Endometrial microvascular endothelial cells (primary cell): ENCODE measurements around the gene TFAP2A. TPM values are rescaled to one million over a fixed set of nuclear protein-coding genes. Genes with fewer than 3 reads are reported as not detected.

Source experiments
- in situ Hi-C: cut with HindIII; loops from 2 replicates; pipeline ENCODE4 v1.10.0; 2017; ENCODE audit warnings: low sequenced_read_pairs, low pct_unique_long_range_greater_than_20kb; ENCODE audit errors: inconsistent ontology term
- total RNA-seq: library from RNA; depleted of rRNA; stranded (reverse); fragments of >200 nt; gene quantifications from one replicate; pipeline ENCODE4 v1.2.3, GENCODE V29; 2015; ENCODE audit errors: inconsistent ontology term

TFAP2A gene
- total RNA-seq, 1 donor from 2014 or later, result not detected

GRCh38 chr6:10415617-10416480, 975 bp upstream of the TFAP2A start:
- in situ Hi-C loops, result no loop called here

GRCh38 chr6:10413850-10414738, 780 bp downstream of the TFAP2A start:
- in situ Hi-C loops, result no loop called here

GRCh38 chr6:10413262-10413849, 1.5 kb downstream of the TFAP2A start:
- in situ Hi-C loops, result no loop called here

GRCh38 chr6:10412461-10413261, 2.2 kb downstream of the TFAP2A start:
- in situ Hi-C loops, result no loop called here

GRCh38 chr6:10411971-10412460, 2.9 kb downstream of the TFAP2A start:
- in situ Hi-C loops, result no loop called here

GRCh38 chr6:10411131-10411970, 3.5 kb downstream of the TFAP2A start:
- in situ Hi-C loops, result no loop called here

- in situ Hi-C loops, result no loop called here
Measured at GRCh38 chr6:10410207-10411050, 4.4 kb downstream of the TFAP2A start.

- in situ Hi-C loops, result no loop called here
Measured at GRCh38 chr6:10409731-10410206, 5.1 kb downstream of the TFAP2A start.

GRCh38 chr6:10409233-10409721, 5.6 kb downstream of the TFAP2A start:
- in situ Hi-C loops, result no loop called here

GRCh38 chr6:10408457-10408856, 6.4 kb downstream of the TFAP2A start:
- in situ Hi-C loops, result no loop called here

GRCh38 chr6:10407674-10408054, 7.2 kb downstream of the TFAP2A start:
- in situ Hi-C loops, result no loop called here

- in situ Hi-C loops, result no loop called here
Measured at GRCh38 chr6:10407018-10407673, 7.7 kb downstream of the TFAP2A start.

GRCh38 chr6:10406556-10406955, 8.3 kb downstream of the TFAP2A start:
- in situ Hi-C loops, result no loop called here

- in situ Hi-C loops, result no loop called here
Measured at GRCh38 chr6:10405513-10405900, 9.4 kb downstream of the TFAP2A start.

GRCh38 chr6:10404799-10405512, 9.9 kb downstream of the TFAP2A start:
- in situ Hi-C loops, result no loop called here
